ENCODE measurements around the gene RGS16.

Gene RGS16

GRCh38 chr1:182603646-182604174 lies 479 bp downstream of the RGS16 start:
- TF ChIP-seq SPI1 (IDR thresholded peaks at IDR 0.05; ENCODE audit: borderline replicate concordance, low read depth): no peak
- no peak for TF ChIP-seq GABPA (IDR thresholded peaks at IDR 0.05; ENCODE audit: low read depth)
- no peak for TF ChIP-seq POLR2AphosphoS5 (IDR thresholded peaks at IDR 0.05; ENCODE audit: low read depth)
- no peak for TF ChIP-seq REST (IDR thresholded peaks at IDR 0.05; ENCODE audit: insufficient replicate concordance, low read depth)
- no peak for TF ChIP-seq CTCF (IDR thresholded peaks at IDR 0.05; ENCODE audit: insufficient read depth, low read length)
- peak overlapping the region; percentile 62 for H3K4me3 ChIP-seq (replicated peaks; ENCODE audit: insufficient read depth, low read length)
- no peak for DNase-seq (ENCODE audit: low read depth in 1 of 2, low spot score in 1 of 2)
- H3K27ac ChIP-seq (replicated peaks): peak overlapping the region; percentile 19; the same call in 1 of the 2 replicates
- no peaks in the 10 kb centered on the region for H3K27me3 ChIP-seq (ENCODE audit: insufficient read depth, poor library complexity, severe bottlenecking)

GRCh38 chr1:182602935-182603645 lies 1.1 kb downstream of the RGS16 start:
- Histone ChIP-seq H3K27me3 (ENCODE audit: insufficient read depth, poor library complexity, severe bottlenecking) (no peaks in the 10 kb centered on the region), H3K4me3 (replicated peaks; ENCODE audit: insufficient read depth, low read length) (peak overlapping the region; percentile 62), H3K27ac (replicated peaks) (no peak overlapping the region)
- TF ChIP-seq CTCF (IDR thresholded peaks at IDR 0.05; ENCODE audit: insufficient read depth, low read length) (no peak), POLR2AphosphoS5 (IDR thresholded peaks at IDR 0.05; ENCODE audit: low read depth) (no peak), GABPA (IDR thresholded peaks at IDR 0.05; ENCODE audit: low read depth) (no peak), REST (IDR thresholded peaks at IDR 0.05; ENCODE audit: insufficient replicate concordance, low read depth) (no peak), SPI1 (IDR thresholded peaks at IDR 0.05; ENCODE audit: borderline replicate concordance, low read depth) (no peak)
- no peak for DNase-seq (ENCODE audit: low read depth in 1 of 2, low spot score in 1 of 2)

GRCh38 chr1:182601913-182602312 lies 2.3 kb downstream of the RGS16 start:
- no peak for DNase-seq (ENCODE audit: low read depth in 1 of 2, low spot score in 1 of 2)

More at GRCh38 chr1:182601913-182602312, 2.3 kb downstream of the RGS16 start:
- no peaks in the 10 kb centered on the region for H3K27me3 ChIP-seq (ENCODE audit: insufficient read depth, poor library complexity, severe bottlenecking)
- TF ChIP-seq POLR2AphosphoS5 (IDR thresholded peaks at IDR 0.05; ENCODE audit: low read depth) (no peak), CTCF (IDR thresholded peaks at IDR 0.05; ENCODE audit: insufficient read depth, low read length) (no peak), SPI1 (IDR thresholded peaks at IDR 0.05; ENCODE audit: borderline replicate concordance, low read depth) (no peak), GABPA (IDR thresholded peaks at IDR 0.05; ENCODE audit: low read depth) (no peak), REST (IDR thresholded peaks at IDR 0.05; ENCODE audit: insufficient replicate concordance, low read depth) (no peak)
- no peak overlapping the region for H3K4me3 ChIP-seq (replicated peaks; ENCODE audit: insufficient read depth, low read length)
- no peak overlapping the region for H3K27ac ChIP-seq (replicated peaks)
